Measurements from ENCODE around the gene MRPL40.
A peak's percentile ranks its signal among the peaks of the same experiment; 100 is the strongest.
"Not testable (repeated sequence)": the region's sequence is repeated elsewhere in the genome, so short reads cannot be mapped to it uniquely, and the experiment has no call there.

MRPL40 gene

GRCh38 chr22:19419464-19420178 is 12.7 kb upstream of the MRPL40 start:
- peaks cover 57% of the 10 kb centered on the region for H3K4me1 Mint-ChIP-seq (ENCODE audit: low read depth)
- no peaks in the 10 kb centered on the region for H3K27me3 Mint-ChIP-seq (ENCODE audit: low read depth)
- peaks cover 5% of the 10 kb centered on the region for H3K36me3 Mint-ChIP-seq (ENCODE audit: low read depth)
- no peaks in the 10 kb centered on the region for H3K9me3 Mint-ChIP-seq
- H3K4me3 Mint-ChIP-seq, result peak overlapping the region; percentile 45
- peak overlapping the region; percentile 81 for H3K27ac Mint-ChIP-seq

- Mint-ChIP-seq H3K4me1 (ENCODE audit: low read depth) (peaks cover 54% of the 10 kb centered on the region), H3K27me3 (ENCODE audit: low read depth) (no peaks in the 10 kb centered on the region), H3K27ac (peak overlapping the region; percentile 81), H3K9me3 (no peaks in the 10 kb centered on the region), H3K4me3 (peak overlapping the region; percentile 45), H3K36me3 (ENCODE audit: low read depth) (peaks cover 5% of the 10 kb centered on the region)
Observed at GRCh38 chr22:19420321-19420720, 12.0 kb upstream of the MRPL40 start.

- Mint-ChIP-seq H3K27me3 (ENCODE audit: low read depth) (no peaks in the 10 kb centered on the region), H3K27ac (peak overlapping the region; percentile 61), H3K36me3 (ENCODE audit: low read depth) (peaks cover 17% of the 10 kb centered on the region), H3K4me3 (no peak overlapping the region), H3K9me3 (no peaks in the 10 kb centered on the region), H3K4me1 (ENCODE audit: low read depth) (peaks cover 63% of the 10 kb centered on the region)
Observed at GRCh38 chr22:19422440-19423301, 9.7 kb upstream of the MRPL40 start.

- Mint-ChIP-seq H3K9me3 (no peaks in the 10 kb centered on the region), H3K4me1 (ENCODE audit: low read depth) (peaks cover 65% of the 10 kb centered on the region), H3K27ac (no peak overlapping the region), H3K4me3 (no peak overlapping the region), H3K36me3 (ENCODE audit: low read depth) (peaks cover 22% of the 10 kb centered on the region), H3K27me3 (ENCODE audit: low read depth) (no peaks in the 10 kb centered on the region)
Observed at GRCh38 chr22:19424186-19424500, 8.2 kb upstream of the MRPL40 start.

GRCh38 chr22:19429950-19430889 is 2.1 kb upstream of the MRPL40 start:
- Mint-ChIP-seq H3K9me3 (no peaks in the 10 kb centered on the region), H3K36me3 (ENCODE audit: low read depth) (peaks cover 33% of the 10 kb centered on the region), H3K27ac (peak overlapping the region; percentile 90), H3K27me3 (ENCODE audit: low read depth) (no peaks in the 10 kb centered on the region), H3K4me1 (ENCODE audit: low read depth) (peaks cover 35% of the 10 kb centered on the region), H3K4me3 (peak overlapping the region; percentile 94)

- Mint-ChIP-seq H3K36me3 (ENCODE audit: low read depth) (peaks cover 35% of the 10 kb centered on the region), H3K27ac (peak overlapping the region; percentile 90), H3K4me3 (peak overlapping the region; percentile 94), H3K4me1 (ENCODE audit: low read depth) (peaks cover 34% of the 10 kb centered on the region), H3K9me3 (no peaks in the 10 kb centered on the region), H3K27me3 (ENCODE audit: low read depth) (no peaks in the 10 kb centered on the region)
Observed at GRCh38 chr22:19430890-19431541, 1.3 kb upstream of the MRPL40 start.

GRCh38 chr22:19431649-19432132 is 654 bp upstream of the MRPL40 start, which contains the start of gene HIRA:
Gene HIRA (minus strand): TSS chr22:19431733. CDS start chr22:19431476, 257 bp downstream.
- H3K27ac Mint-ChIP-seq, result peak within 1 kb of the TSS; percentile 91
- no peaks in the 10 kb centered on the region for H3K9me3 Mint-ChIP-seq
- peak within 1 kb of the TSS; percentile 94 for H3K4me3 Mint-ChIP-seq
- H3K36me3 Mint-ChIP-seq (ENCODE audit: low read depth), result peaks cover 28% of the 10 kb centered on the region
- H3K4me1 Mint-ChIP-seq (ENCODE audit: low read depth), result peaks cover 28% of the 10 kb centered on the region
- no peaks in the 10 kb centered on the region for H3K27me3 Mint-ChIP-seq (ENCODE audit: low read depth)

- H3K4me3 Mint-ChIP-seq, result peak overlapping the region; percentile 25
Observed at GRCh38 chr22:19434401-19434800, 2.1 kb downstream of the MRPL40 start.

GRCh38 chr22:19434829-19435580 is 2.7 kb downstream of the MRPL40 start:
- no peaks in the 10 kb centered on the region for H3K27me3 Mint-ChIP-seq (ENCODE audit: low read depth)
- peaks cover 7% of the 10 kb centered on the region for H3K4me1 Mint-ChIP-seq (ENCODE audit: low read depth)
- no peak overlapping the region for H3K27ac Mint-ChIP-seq
- H3K36me3 Mint-ChIP-seq (ENCODE audit: low read depth), result peaks cover 14% of the 10 kb centered on the region
- H3K9me3 Mint-ChIP-seq, result no peaks in the 10 kb centered on the region
- H3K4me3 Mint-ChIP-seq, result no peak overlapping the region

More at GRCh38 chr22:19434401-19434800, 2.1 kb downstream of the MRPL40 start:
- Mint-ChIP-seq H3K36me3 (ENCODE audit: low read depth) (peaks cover 20% of the 10 kb centered on the region), H3K27ac (peak overlapping the region; percentile 55), H3K27me3 (ENCODE audit: low read depth) (no peaks in the 10 kb centered on the region), H3K9me3 (no peaks in the 10 kb centered on the region), H3K4me1 (ENCODE audit: low read depth) (peaks cover 14% of the 10 kb centered on the region)

GRCh38 chr22:19436444-19437161 is 4.3 kb downstream of the MRPL40 start:
- H3K27me3 Mint-ChIP-seq (ENCODE audit: low read depth); H3K27ac Mint-ChIP-seq; H3K4me1 Mint-ChIP-seq (ENCODE audit: low read depth); H3K9me3 Mint-ChIP-seq; H3K4me3 Mint-ChIP-seq: not testable (repeated sequence)
- H3K36me3 Mint-ChIP-seq (ENCODE audit: low read depth), result peaks cover 16% of the 10 kb centered on the region

GRCh38 chr22:19438298-19438697 is 6.0 kb downstream of the MRPL40 start:
- H3K4me1 Mint-ChIP-seq (ENCODE audit: low read depth), result peaks cover 4% of the 10 kb centered on the region
- H3K27ac Mint-ChIP-seq, result no peak overlapping the region
- no peak overlapping the region for H3K4me3 Mint-ChIP-seq
- no peaks in the 10 kb centered on the region for H3K9me3 Mint-ChIP-seq
- no peaks in the 10 kb centered on the region for H3K27me3 Mint-ChIP-seq (ENCODE audit: low read depth)
- H3K36me3 Mint-ChIP-seq (ENCODE audit: low read depth), result peaks cover 16% of the 10 kb centered on the region

- Mint-ChIP-seq H3K4me3 (no peak overlapping the region), H3K27me3 (ENCODE audit: low read depth) (no peaks in the 10 kb centered on the region), H3K9me3 (no peaks in the 10 kb centered on the region), H3K27ac (no peak overlapping the region), H3K36me3 (ENCODE audit: low read depth) (peaks cover 15% of the 10 kb centered on the region), H3K4me1 (ENCODE audit: low read depth) (peaks cover 9% of the 10 kb centered on the region)
Observed at GRCh38 chr22:19440411-19441195, 8.3 kb downstream of the MRPL40 start.

Measured in T-helper 1 cell treated with Interleukin-12 subunit alpha and Interleukin-12 subunit beta and Interleukin-4 antibody, amounts not matched to agents 30 μg/mL and 1 μg/mL, for 36 hours (primary cell).